ENCODE data around the gene SERPINA12.

Gene SERPINA12, protein sequence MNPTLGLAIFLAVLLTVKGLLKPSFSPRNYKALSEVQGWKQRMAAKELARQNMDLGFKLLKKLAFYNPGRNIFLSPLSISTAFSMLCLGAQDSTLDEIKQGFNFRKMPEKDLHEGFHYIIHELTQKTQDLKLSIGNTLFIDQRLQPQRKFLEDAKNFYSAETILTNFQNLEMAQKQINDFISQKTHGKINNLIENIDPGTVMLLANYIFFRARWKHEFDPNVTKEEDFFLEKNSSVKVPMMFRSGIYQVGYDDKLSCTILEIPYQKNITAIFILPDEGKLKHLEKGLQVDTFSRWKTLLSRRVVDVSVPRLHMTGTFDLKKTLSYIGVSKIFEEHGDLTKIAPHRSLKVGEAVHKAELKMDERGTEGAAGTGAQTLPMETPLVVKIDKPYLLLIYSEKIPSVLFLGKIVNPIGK

DNA sequence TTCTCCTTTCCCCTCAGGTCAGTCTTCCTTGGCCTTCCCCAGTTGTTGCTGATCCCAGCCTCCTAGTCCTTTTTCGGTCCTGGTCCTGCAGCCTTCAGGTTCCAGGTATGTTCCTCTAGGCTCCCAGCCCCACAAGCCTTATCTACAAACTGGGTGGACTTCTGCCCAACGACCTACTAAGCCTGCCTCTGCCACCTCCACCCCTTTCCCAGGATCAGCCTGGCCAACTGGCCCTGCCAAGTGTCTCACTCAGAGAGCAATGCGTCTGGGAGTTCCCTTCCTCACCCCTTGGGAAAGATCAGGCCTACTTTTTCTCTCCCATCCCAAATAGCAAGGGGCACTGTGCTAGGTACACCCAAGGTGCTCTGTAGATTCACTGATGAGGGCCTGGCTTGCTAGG is at the start of gene SERPINA12:
Gene SERPINA12, minus strand, starts transcription at position 114 of the 400 bp plus-strand sequence. CDS start 11,072 bp downstream, outside the sequence.
- DNase-seq (ENCODE audit: low read depth in 1 of 2, low spot score in 1 of 2), result no peak

GRCh38 chr14:94558842-94559241 is 49.6 kb upstream of the SERPINA12 start:
- DNase-seq (ENCODE audit: low read depth in 1 of 2, low spot score in 1 of 2), result no peak

DNA sequence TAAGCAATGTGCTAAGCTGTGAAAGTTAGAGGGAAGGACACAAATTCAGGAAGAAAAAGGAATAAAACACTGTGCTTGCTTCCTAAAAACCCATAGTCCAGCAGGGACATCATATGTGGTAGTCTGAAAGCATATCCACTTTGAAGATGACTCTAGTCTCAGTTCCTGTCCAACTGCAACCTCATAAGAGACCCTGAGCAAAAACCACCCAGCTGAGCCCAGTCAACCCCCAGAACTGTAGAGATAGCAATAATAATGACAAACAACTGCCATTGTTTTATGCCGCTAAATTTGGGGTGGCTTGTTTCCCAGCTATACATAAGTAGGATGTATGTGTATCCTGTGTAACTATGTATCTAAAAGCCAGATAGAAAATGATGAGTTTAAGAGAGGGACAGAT is 48.1 kb upstream of the SERPINA12 start:
- DNase-seq (ENCODE audit: low read depth in 1 of 2, low spot score in 1 of 2), result no peak

DNA sequence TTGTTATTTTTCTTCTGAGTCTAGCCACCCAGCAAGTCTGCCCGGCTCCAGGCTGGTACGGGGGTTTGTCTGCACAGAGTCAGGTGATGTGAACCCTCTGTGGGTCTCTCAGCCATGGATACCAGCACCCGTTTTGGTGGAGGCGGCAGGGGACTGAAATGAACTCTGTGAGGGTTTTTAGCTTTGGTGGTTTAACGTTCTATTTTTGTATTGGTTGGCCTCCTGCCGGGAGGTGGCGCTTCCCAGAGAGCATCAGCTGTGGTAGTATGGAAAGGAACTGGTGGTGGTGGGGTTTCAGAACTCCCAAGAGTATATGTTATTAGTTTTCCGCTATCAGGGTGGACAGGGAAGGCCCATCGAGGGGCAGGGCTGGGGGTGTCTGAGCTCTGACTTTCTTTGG is 46.7 kb upstream of the SERPINA12 start:
- no peak for DNase-seq (ENCODE audit: low read depth in 1 of 2, low spot score in 1 of 2)

GRCh38 chr14:94550041-94550440 is 40.8 kb upstream of the SERPINA12 start:
- no peak for DNase-seq (ENCODE audit: low read depth in 1 of 2, low spot score in 1 of 2)

- DNase-seq (ENCODE audit: low read depth in 1 of 2, low spot score in 1 of 2), result peak; percentile 6 to 44
These were observed 40.0 kb upstream of the SERPINA12 start for GRCh38 chr14:94548999-94549985.

- DNase-seq (ENCODE audit: low read depth in 1 of 2, low spot score in 1 of 2), result no peak
These were observed 39.1 kb upstream of the SERPINA12 start for GRCh38 chr14:94548131-94548998.

DNA sequence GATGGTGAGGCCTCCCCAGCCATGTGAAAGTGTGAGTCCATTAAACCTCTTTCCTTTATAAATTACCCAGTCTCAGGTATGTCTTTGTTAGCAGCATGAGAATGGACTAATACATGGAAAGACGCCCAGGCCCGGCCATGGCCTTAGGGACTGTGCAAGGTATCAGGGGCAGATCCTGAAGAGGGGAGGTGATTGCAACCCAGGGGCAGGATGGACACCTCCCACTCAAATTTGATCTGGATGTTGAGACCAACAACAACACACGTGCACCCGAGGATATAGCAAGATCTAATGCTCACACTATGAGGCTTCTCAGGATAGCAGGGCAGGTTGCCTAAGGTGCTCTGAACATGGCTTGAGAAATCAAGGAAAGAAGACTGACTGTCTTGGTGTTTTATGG is 38.5 kb upstream of the SERPINA12 start:
- DNase-seq (ENCODE audit: low read depth in 1 of 2, low spot score in 1 of 2), result no peak

GRCh38 chr14:94547151-94547680 is 37.9 kb upstream of the SERPINA12 start:
- no peak for DNase-seq (ENCODE audit: low read depth in 1 of 2, low spot score in 1 of 2)

- DNase-seq (ENCODE audit: low read depth in 1 of 2, low spot score in 1 of 2), result no peak
These were observed 36.0 kb upstream of the SERPINA12 start for GRCh38 chr14:94545131-94545841.

GRCh38 chr14:94544726-94545125 is 35.5 kb upstream of the SERPINA12 start:
- DNase-seq (ENCODE audit: low read depth in 1 of 2, low spot score in 1 of 2), result no peak

DNA sequence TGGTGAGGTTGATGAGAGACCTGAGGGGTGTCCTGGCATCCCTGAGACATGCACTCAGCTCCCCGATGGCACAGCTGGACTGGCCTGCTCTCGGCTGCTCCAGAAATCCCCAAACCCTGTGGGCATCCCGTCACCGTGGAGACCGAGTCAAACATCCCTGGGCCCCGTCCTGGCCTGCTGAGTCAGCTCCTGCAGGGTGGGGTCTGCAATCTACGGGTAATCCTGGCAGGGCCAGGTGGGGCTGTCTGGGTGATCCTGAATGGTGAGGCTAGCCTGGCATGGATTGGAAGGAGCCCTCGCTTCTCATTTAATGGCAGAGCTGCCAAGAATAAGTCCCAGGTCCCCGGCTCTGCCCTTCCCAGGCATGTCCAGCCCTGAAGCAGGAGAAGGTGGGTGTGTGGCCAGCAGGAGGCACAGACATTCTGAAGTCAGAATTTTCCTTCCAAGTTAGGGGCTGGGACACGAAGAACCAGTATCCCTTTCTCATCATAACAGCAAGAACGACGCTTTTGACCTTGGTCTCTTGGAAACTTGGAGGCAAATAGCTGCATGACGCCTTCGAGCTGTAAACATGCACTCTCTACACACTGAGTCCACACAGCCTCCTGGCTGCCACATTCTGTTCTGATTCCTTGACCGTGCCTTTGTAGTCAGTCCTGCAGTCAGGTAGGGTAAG is 34.3 kb upstream of the SERPINA12 start:
- no peak for DNase-seq (ENCODE audit: low read depth in 1 of 2, low spot score in 1 of 2)

DNA sequence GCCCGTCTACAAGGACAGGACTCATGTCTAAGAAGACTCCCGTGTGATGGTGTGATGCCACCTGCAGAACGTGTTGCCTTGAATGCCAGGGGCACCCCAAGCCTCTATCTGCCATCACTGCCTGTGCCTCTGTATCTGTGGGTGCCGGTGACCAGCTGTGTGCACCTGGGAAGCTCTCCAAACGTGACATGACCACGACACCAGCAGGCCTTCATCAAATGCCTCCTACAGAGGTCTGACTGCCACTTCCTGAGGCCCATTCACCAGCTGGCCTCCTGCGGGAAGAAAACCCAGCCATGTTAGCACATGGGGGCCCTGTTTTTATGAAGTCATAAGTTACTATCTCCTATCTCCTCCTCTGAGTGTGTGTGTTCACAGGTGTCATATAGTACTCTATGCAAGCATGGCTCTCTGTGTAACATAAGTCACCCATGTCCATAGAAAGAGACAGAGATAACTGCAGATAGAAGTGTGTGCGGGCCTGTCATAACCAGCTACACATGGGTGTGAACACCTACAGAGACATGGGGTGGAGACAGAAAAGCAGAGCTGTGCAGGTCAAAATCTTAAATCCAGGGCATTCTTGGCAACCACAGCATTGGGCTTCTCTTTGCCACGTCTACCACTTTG is 33.7 kb upstream of the SERPINA12 start:
- no peak for DNase-seq (ENCODE audit: low read depth in 1 of 2, low spot score in 1 of 2)

DNA sequence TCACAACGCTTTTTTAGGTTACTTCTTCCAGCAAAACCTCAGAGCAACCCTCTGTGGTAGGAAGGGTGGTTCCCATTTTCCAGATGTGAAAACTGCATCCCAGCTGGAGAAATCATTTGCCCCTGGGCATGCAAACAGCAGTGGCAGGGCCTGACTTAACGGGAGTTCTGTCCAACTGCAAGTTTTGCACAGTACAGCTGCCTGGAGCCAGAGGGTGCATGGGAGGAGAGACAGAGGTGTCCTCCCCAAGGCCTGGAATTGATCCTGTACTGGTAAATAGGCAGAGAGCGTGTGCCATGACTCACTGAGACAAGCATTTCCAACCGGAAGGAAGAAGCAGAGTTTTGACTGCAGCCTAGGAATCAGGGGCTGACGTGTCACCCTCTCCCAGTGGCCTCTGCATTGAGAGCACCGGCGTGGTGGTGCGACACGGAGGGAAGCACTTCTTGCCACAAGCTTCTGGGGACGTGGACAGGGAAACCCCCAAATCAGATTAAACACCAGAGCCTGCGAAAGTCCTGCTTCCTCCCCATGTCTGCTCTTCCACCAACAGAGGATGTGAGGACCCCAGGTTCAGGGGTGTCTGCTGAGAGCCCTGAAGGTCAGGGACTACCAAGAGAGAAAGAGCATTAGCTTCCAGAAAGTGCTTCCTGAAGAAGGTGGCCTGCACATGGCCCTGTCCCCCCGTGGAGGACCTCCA is 33.0 kb upstream of the SERPINA12 start:
- DNase-seq (ENCODE audit: low read depth in 1 of 2, low spot score in 1 of 2), result no peak

- DNase-seq (ENCODE audit: low read depth in 1 of 2, low spot score in 1 of 2), result no peak
These were observed 32.1 kb upstream of the SERPINA12 start for GRCh38 chr14:94541234-94541975.

DNA sequence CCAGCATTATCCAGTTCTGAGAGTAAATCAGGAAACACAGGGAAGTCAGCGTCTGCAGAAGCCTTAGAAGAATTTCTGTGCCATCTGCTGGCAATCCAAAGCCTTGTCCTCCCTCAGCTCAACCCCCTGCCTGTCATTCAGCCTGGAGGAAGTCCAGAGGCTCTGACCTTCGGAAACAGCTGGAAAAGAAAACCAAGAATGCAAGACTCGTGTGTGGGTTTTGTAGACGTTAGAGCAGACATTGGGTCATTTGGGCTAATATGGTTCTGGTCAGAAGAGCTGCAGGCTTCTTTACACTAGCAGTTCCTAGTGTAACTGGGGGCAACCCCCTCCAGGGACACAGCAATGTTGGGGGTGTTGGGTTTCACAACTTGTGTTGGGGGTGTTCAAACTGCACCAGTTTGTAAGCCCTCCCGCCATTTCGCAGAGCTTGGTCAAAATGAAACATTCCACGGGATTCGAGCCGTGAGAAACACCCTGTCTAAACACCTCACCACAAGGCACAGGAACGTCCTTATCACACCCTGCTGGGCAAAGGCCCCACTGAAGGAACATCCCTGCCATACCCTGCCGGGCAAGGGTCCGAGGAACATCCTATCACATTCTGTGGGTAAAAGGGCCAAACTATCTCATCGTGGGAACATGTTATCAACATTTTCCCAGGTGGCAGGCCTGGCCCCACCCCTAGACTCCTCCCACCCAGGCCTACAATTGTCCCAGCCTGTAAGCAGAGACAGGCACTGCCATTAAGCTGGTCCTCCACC is 30.9 kb upstream of the SERPINA12 start:
- DNase-seq (ENCODE audit: low read depth in 1 of 2, low spot score in 1 of 2), result no peak

- no peak for DNase-seq (ENCODE audit: low read depth in 1 of 2, low spot score in 1 of 2)
These were observed 29.9 kb upstream of the SERPINA12 start for GRCh38 chr14:94539181-94539580.
